Measurements from ENCODE around the gene ABCC6. TPM values are rescaled to one million over a fixed set of nuclear protein-coding genes. Genes with fewer than 3 reads are reported as not detected.
"Not testable (repeated sequence)": the region's sequence is repeated elsewhere in the genome, so short reads cannot be mapped to it uniquely, and the experiment has no call there.

The ABCC6 gene
- total and polyA plus RNA-seq, 2 of the 13 experiments (the other 11 are each of a cell fraction or from before 2014, with no cell fraction given): 82.4 to 105 TPM

DNA sequence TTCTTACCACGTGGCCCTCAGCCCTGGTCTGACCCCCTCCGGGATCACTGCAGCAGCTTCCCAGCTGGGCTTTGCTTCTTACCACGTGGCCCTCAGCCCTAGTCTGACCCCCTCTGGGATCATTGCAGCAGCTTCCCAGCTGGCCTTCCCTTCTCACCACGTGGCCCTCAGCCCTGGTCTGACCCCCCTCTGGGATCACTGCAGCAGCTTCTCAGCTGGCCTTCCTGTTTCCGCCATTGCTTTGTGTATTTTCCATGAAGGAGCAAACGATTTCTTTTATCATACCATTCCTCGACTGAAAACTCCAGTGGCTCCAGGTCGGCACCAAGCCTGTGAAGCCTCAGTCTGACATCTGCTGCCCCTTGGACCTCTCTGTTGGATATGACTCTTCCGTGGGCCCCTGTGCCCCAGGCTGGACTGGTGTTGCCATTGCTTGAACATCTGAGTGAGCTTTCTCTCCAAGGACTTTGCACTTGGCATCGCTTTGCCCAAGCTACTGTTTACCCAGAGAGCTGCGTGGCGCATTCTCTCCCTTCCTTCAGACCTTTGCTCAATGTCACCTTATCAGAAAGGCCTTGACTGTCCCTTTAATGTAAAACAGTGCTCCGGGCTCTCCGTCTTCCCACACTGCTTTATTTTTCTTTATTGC lies 49.4 kb upstream of the ABCC6 start (continued):
- TF ChIP-seq GATAD1 (CRISPR knock-in tag; IDR thresholded peaks at IDR 0.05) (peak; percentile 36; the same call in 1 of the 2 replicates), KAT8 (CRISPR knock-in tag; IDR thresholded peaks at IDR 0.05) (peak; percentile 49), NR2F6 (IDR thresholded peaks at IDR 0.05) (0 out of 2 replicates have a peak, but pooled peaks have one; percentile 20), NR2F6 (CRISPR knock-in tag; IDR thresholded peaks at IDR 0.05) (peak; percentile 44; the same call in 1 of the 2 replicates), GATAD2A (CRISPR knock-in tag; IDR thresholded peaks at IDR 0.05) (peak; percentile 67), FOXA3 (CRISPR knock-in tag; IDR thresholded peaks at IDR 0.05) (peak; percentile 49), ETV5 (CRISPR knock-in tag; IDR thresholded peaks at IDR 0.05; ENCODE audit: borderline replicate concordance) (peak; percentile 64; the same call in 1 of the 2 replicates), FOXK1 (CRISPR knock-in tag; IDR thresholded peaks at IDR 0.05; ENCODE audit: borderline replicate concordance, low read depth) (peak; percentile 29; the same call in 1 of the 2 replicates), SOX5 (CRISPR knock-in tag; IDR thresholded peaks at IDR 0.05; ENCODE audit: borderline replicate concordance) (peak; percentile 35; the same call in 1 of the 2 replicates), RXRA (CRISPR knock-in tag; IDR thresholded peaks at IDR 0.05) (peak; percentile 82), PHF5A (CRISPR knock-in tag; IDR thresholded peaks at IDR 0.05; ENCODE audit: low read depth, unreplicated experiment) (peak; percentile 29), ZNF205 (CRISPR knock-in tag; IDR thresholded peaks at IDR 0.05) (0 out of 2 replicates have a peak, but pooled peaks have one; percentile 59), ZNF792 (CRISPR knock-in tag; IDR thresholded peaks at IDR 0.05) (peak; percentile 24; the same call in 1 of the 2 replicates)
- TF ChIP-seq, protein P1, sequence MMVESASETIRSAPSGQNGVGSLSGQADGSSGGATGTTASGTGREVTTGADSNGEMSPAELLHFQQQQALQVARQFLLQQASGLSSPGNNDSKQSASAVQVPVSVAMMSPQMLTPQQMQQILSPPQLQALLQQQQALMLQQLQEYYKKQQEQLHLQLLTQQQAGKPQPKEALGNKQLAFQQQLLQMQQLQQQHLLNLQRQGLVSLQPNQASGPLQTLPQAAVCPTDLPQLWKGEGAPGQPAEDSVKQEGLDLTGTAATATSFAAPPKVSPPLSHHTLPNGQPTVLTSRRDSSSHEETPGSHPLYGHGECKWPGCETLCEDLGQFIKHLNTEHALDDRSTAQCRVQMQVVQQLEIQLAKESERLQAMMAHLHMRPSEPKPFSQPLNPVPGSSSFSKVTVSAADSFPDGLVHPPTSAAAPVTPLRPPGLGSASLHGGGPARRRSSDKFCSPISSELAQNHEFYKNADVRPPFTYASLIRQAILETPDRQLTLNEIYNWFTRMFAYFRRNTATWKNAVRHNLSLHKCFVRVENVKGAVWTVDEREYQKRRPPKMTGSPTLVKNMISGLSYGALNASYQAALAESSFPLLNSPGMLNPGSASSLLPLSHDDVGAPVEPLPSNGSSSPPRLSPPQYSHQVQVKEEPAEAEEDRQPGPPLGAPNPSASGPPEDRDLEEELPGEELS (CRISPR knock-in tag; IDR thresholded peaks at IDR 0.05): peak; percentile 39; the same call in 1 of the 2 replicates
- TF ChIP-seq, protein P2, sequence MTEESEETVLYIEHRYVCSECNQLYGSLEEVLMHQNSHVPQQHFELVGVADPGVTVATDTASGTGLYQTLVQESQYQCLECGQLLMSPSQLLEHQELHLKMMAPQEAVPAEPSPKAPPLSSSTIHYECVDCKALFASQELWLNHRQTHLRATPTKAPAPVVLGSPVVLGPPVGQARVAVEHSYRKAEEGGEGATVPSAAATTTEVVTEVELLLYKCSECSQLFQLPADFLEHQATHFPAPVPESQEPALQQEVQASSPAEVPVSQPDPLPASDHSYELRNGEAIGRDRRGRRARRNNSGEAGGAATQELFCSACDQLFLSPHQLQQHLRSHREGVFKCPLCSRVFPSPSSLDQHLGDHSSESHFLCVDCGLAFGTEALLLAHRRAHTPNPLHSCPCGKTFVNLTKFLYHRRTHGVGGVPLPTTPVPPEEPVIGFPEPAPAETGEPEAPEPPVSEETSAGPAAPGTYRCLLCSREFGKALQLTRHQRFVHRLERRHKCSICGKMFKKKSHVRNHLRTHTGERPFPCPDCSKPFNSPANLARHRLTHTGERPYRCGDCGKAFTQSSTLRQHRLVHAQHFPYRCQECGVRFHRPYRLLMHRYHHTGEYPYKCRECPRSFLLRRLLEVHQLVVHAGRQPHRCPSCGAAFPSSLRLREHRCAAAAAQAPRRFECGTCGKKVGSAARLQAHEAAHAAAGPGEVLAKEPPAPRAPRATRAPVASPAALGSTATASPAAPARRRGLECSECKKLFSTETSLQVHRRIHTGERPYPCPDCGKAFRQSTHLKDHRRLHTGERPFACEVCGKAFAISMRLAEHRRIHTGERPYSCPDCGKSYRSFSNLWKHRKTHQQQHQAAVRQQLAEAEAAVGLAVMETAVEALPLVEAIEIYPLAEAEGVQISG (CRISPR knock-in tag; IDR thresholded peaks at IDR 0.05): peak; percentile 52
- TF ChIP-seq, protein P3, sequence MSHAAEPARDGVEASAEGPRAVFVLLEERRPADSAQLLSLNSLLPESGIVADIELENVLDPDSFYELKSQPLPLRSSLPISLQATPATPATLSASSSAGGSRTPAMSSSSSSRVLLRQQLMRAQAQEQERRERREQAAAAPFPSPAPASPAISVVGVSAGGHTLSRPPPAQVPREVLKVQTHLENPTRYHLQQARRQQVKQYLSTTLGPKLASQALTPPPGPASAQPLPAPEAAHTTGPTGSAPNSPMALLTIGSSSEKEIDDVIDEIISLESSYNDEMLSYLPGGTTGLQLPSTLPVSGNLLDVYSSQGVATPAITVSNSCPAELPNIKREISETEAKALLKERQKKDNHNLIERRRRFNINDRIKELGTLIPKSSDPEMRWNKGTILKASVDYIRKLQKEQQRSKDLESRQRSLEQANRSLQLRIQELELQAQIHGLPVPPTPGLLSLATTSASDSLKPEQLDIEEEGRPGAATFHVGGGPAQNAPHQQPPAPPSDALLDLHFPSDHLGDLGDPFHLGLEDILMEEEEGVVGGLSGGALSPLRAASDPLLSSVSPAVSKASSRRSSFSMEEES (CRISPR knock-in tag; IDR thresholded peaks at IDR 0.05): peak; percentile 51; the same call in 1 of the 2 replicates
- TF ChIP-seq, protein P4, sequence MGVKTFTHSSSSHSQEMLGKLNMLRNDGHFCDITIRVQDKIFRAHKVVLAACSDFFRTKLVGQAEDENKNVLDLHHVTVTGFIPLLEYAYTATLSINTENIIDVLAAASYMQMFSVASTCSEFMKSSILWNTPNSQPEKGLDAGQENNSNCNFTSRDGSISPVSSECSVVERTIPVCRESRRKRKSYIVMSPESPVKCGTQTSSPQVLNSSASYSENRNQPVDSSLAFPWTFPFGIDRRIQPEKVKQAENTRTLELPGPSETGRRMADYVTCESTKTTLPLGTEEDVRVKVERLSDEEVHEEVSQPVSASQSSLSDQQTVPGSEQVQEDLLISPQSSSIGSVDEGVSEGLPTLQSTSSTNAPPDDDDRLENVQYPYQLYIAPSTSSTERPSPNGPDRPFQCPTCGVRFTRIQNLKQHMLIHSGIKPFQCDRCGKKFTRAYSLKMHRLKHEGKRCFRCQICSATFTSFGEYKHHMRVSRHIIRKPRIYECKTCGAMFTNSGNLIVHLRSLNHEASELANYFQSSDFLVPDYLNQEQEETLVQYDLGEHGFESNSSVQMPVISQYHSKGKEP (CRISPR knock-in tag; IDR thresholded peaks at IDR 0.05): 0 out of 2 replicates have a peak, but pooled peaks have one; percentile 26

DNA sequence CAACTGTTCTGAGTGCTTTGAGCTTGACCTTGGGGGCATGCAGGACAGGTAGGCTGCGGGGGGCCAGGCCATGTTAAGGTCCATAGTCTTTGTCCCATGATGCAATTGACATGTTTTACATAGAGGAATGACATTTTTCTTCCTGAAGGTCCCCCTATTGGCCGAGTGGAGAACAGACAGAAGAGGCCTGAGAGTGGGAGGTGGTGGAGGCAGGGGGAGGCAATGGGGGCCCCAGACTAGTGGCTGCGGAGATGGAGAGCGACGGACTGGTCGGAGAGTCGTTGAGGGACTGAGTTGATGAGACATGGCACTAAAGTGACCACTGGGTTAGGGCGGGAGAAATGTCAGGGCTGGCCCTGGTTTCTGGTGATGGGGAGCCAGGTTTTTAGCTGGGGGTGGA lies 48.4 kb upstream of the ABCC6 start:
- H3K4me3 ChIP-seq (replicated peaks in 1 of 3; ENCODE audit: insufficient read depth in 1 of 3, low read depth in 2 of 3, low read length in 3 of 3); BruUV-seq (replicated peaks); H3K4me1 ChIP-seq (ENCODE audit: insufficient read depth, low read length); FAIRE-seq; H2AFZ ChIP-seq (ENCODE audit: low read length); CTCF ChIA-PET (ENCODE audit: low intra/inter-chr PET ratio, low total read pairs); H3K4me2 ChIP-seq (ENCODE audit: low read depth, low read length); H3K9ac ChIP-seq (ENCODE audit: insufficient read depth, low read depth, low read length); POLR2A ChIA-PET; H3K27ac ChIP-seq (ENCODE audit: extremely low read length, insufficient read depth, low read length); intact Hi-C loops (cut with micrococcal nuclease; ENCODE audit: unreplicated experiment); H3K79me2 ChIP-seq (ENCODE audit: insufficient read depth, low read length); H3K36me3 ChIP-seq (replicated peaks in 1 of 2; ENCODE audit: control insufficient read depth in 1 of 2, insufficient read depth in 2 of 2, low read length in 2 of 2); H3K27me3 ChIP-seq (ENCODE audit: control insufficient read depth in 1 of 2, insufficient read depth in 2 of 2, low read length in 2 of 2); H3K9me3 ChIP-seq (ENCODE audit: low read length); H4K20me1 ChIP-seq (ENCODE audit: insufficient read depth, low read length); DNase-seq (ENCODE audit: low spot score); in situ Hi-C loops (cut with HindIII; ENCODE audit: extremely low pct_ligation_motif_present, low pct_unique_long_range_greater_than_20kb): not testable (repeated sequence)
- peak; percentile 18 for ATAC-seq
- WGBS (ENCODE audit: low lambda C conversion rate): no CpG with 5 or more reads among the region's 8 CpGs

All from HepG2 (cell line).